ENCODE data around the gene PNCK. TPM values are rescaled to one million over a fixed set of nuclear protein-coding genes. Genes with fewer than 3 reads are reported as not detected.

Gene PNCK
- total RNA-seq, 3 donors from 2014 or later, result 0.26 to 0.71 (median 0.51) TPM

DNA sequence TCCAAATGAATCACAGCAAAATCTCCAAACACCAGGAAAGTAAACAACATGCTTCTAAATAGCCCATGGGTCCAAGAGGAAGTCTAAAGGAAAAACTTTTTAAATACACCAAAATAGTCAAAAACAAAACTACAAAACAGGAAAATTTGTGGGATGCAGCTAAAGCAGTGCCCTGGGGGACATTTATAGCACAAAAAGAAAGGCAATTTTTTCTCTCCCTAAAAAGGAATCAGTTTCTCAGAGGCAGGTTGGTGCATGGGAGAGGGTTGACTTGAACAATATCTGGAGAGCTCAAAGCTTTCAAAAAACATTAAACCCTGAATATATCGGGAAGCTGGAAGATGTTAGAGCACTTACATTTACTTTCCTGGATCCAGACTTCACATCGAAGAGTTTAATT lies 42.3 kb downstream of the PNCK start:
- no peaks in the 10 kb centered on the region for H3K36me3 Mint-ChIP-seq (ENCODE audit: insufficient read depth)
- no peak for DNase-seq
- no peak overlapping the region for H3K4me3 Mint-ChIP-seq
- peaks cover 2% of the 10 kb centered on the region for H3K27me3 Mint-ChIP-seq (ENCODE audit: low read depth)
- peaks cover 5% of the 10 kb centered on the region for H3K9me3 Mint-ChIP-seq
- no peak for ATAC-seq
- H3K4me1 Mint-ChIP-seq (ENCODE audit: low read depth), result no peaks in the 10 kb centered on the region

GRCh38 chrX:153628665-153629064 lies 44.9 kb downstream of the PNCK start:
- H3K36me3 Mint-ChIP-seq (ENCODE audit: insufficient read depth), result no peaks in the 10 kb centered on the region
- DNase-seq (no peak), ATAC-seq (no peak)
- H3K4me1 Mint-ChIP-seq (ENCODE audit: low read depth), result no peaks in the 10 kb centered on the region
- peaks cover 5% of the 10 kb centered on the region for H3K9me3 Mint-ChIP-seq
- H3K4me3 Mint-ChIP-seq, result no peak overlapping the region
- H3K27me3 Mint-ChIP-seq (ENCODE audit: low read depth), result peaks cover 2% of the 10 kb centered on the region

- peaks cover 2% of the 10 kb centered on the region for H3K27me3 Mint-ChIP-seq (ENCODE audit: low read depth)
- DNase-seq, result no peak
- H3K36me3 Mint-ChIP-seq (ENCODE audit: insufficient read depth), result no peaks in the 10 kb centered on the region
- H3K4me1 Mint-ChIP-seq (ENCODE audit: low read depth), result no peaks in the 10 kb centered on the region
- H3K9me3 Mint-ChIP-seq, result peaks cover 5% of the 10 kb centered on the region
- no peak for ATAC-seq
- H3K4me3 Mint-ChIP-seq, result no peak overlapping the region
These were observed 45.5 kb downstream of the PNCK start for GRCh38 chrX:153628129-153628528.

DNA sequence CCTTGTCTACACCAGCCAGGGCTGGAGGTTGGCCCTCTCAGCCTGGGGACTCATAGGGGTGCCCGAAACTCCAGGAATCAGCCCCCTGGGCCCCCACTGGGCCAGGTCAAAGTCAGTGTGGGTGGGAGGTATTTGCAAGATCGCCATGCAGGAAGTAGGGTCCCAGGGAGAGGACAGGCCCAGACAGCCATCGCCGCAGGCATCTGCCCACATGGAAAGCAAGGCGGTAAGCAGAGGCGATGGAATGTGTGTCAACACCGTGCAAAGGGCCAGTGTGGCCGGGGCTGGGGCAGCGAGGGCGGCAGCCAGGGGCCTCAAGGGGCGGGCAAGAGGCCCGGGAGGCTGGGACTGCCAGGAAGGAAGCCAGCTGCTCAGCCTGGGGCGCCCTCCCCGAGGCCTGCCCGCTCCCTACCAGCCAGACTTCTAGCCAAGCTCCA lies 45.9 kb downstream of the PNCK start:
- ATAC-seq (no peak), DNase-seq (no peak)
- H3K9me3 Mint-ChIP-seq, result peaks cover 5% of the 10 kb centered on the region
- H3K4me3 Mint-ChIP-seq, result no peak overlapping the region
- H3K36me3 Mint-ChIP-seq (ENCODE audit: insufficient read depth), result no peaks in the 10 kb centered on the region
- H3K27me3 Mint-ChIP-seq (ENCODE audit: low read depth), result peaks cover 2% of the 10 kb centered on the region
- H3K4me1 Mint-ChIP-seq (ENCODE audit: low read depth), result no peaks in the 10 kb centered on the region

GRCh38 chrX:153626863-153627674 lies 46.5 kb downstream of the PNCK start:
- Mint-ChIP-seq H3K36me3 (ENCODE audit: insufficient read depth) (no peaks in the 10 kb centered on the region), H3K27me3 (ENCODE audit: low read depth) (peaks cover 2% of the 10 kb centered on the region), H3K9me3 (peaks cover 5% of the 10 kb centered on the region), H3K4me3 (no peak overlapping the region), H3K4me1 (ENCODE audit: low read depth) (no peaks in the 10 kb centered on the region)
- ATAC-seq, result no peak
- no peak for DNase-seq

- no peaks in the 10 kb centered on the region for H3K4me1 Mint-ChIP-seq (ENCODE audit: low read depth)
- ATAC-seq (no peak), DNase-seq (no peak)
- H3K9me3 Mint-ChIP-seq, result peaks cover 3% of the 10 kb centered on the region
- H3K36me3 Mint-ChIP-seq (ENCODE audit: insufficient read depth), result no peaks in the 10 kb centered on the region
- peaks cover under 1% of the 10 kb centered on the region for H3K27me3 Mint-ChIP-seq (ENCODE audit: low read depth)
- no peak overlapping the region for H3K4me3 Mint-ChIP-seq
These were observed 47.5 kb downstream of the PNCK start for GRCh38 chrX:153626025-153626633.

GRCh38 chrX:153625271-153626024 lies 48.2 kb downstream of the PNCK start:
- ATAC-seq (no peak), DNase-seq (no peak)
- Mint-ChIP-seq H3K4me1 (ENCODE audit: low read depth) (no peaks in the 10 kb centered on the region), H3K4me3 (no peak overlapping the region), H3K27me3 (ENCODE audit: low read depth) (no peaks in the 10 kb centered on the region), H3K9me3 (no peaks in the 10 kb centered on the region), H3K36me3 (ENCODE audit: insufficient read depth) (no peaks in the 10 kb centered on the region)

GRCh38 chrX:153624196-153625091 lies 49.2 kb downstream of the PNCK start:
- Mint-ChIP-seq H3K27me3 (ENCODE audit: low read depth) (no peaks in the 10 kb centered on the region), H3K4me3 (no peak overlapping the region), H3K36me3 (ENCODE audit: insufficient read depth) (no peaks in the 10 kb centered on the region), H3K4me1 (ENCODE audit: low read depth) (no peaks in the 10 kb centered on the region), H3K9me3 (no peaks in the 10 kb centered on the region)
- no peak for ATAC-seq
- no peak for DNase-seq

GRCh38 chrX:153623310-153624029 lies 50.1 kb downstream of the PNCK start:
- no peak for DNase-seq
- Mint-ChIP-seq H3K4me3 (no peak overlapping the region), H3K27me3 (ENCODE audit: low read depth) (no peaks in the 10 kb centered on the region), H3K9me3 (no peaks in the 10 kb centered on the region), H3K4me1 (ENCODE audit: low read depth) (no peaks in the 10 kb centered on the region), H3K36me3 (ENCODE audit: insufficient read depth) (no peaks in the 10 kb centered on the region)
- ATAC-seq, result no peak

- DNase-seq (no peak), ATAC-seq (no peak)
- no peaks in the 10 kb centered on the region for H3K9me3 Mint-ChIP-seq
- no peaks in the 10 kb centered on the region for H3K27me3 Mint-ChIP-seq (ENCODE audit: low read depth)
- no peaks in the 10 kb centered on the region for H3K36me3 Mint-ChIP-seq (ENCODE audit: insufficient read depth)
- H3K4me3 Mint-ChIP-seq, result no peak overlapping the region
- H3K4me1 Mint-ChIP-seq (ENCODE audit: low read depth), result no peaks in the 10 kb centered on the region
These were observed 50.8 kb downstream of the PNCK start for GRCh38 chrX:153622661-153623309.

- Mint-ChIP-seq H3K4me1 (ENCODE audit: low read depth) (no peaks in the 10 kb centered on the region), H3K9me3 (no peaks in the 10 kb centered on the region), H3K27me3 (ENCODE audit: low read depth) (no peaks in the 10 kb centered on the region), H3K36me3 (ENCODE audit: insufficient read depth) (no peaks in the 10 kb centered on the region), H3K4me3 (no peak overlapping the region)
- DNase-seq, result no peak
- no peak for ATAC-seq
These were observed 51.5 kb downstream of the PNCK start for GRCh38 chrX:153621949-153622598.

- H3K27me3 Mint-ChIP-seq (ENCODE audit: low read depth), result no peaks in the 10 kb centered on the region
- H3K36me3 Mint-ChIP-seq (ENCODE audit: insufficient read depth), result no peaks in the 10 kb centered on the region
- H3K4me1 Mint-ChIP-seq (ENCODE audit: low read depth), result no peaks in the 10 kb centered on the region
- no peaks in the 10 kb centered on the region for H3K9me3 Mint-ChIP-seq
- no peak overlapping the region for H3K4me3 Mint-ChIP-seq
- no peak for ATAC-seq
- no peak for DNase-seq
These were observed 53.0 kb downstream of the PNCK start for GRCh38 chrX:153620576-153620975.
